ENCODE measurements around the gene OMP.
A peak's percentile ranks its signal among the peaks of the same experiment; 100 is the strongest.

Gene OMP

GRCh38 chr11:77123591-77123990 lies 21.0 kb downstream of the OMP start:
- DNase-seq (ENCODE audit: low read depth in 2 of 2), result no peak

- DNase-seq (ENCODE audit: low read depth in 2 of 2), result no peak
Observed at GRCh38 chr11:77124041-77124440, 21.4 kb downstream of the OMP start.

GRCh38 chr11:77124488-77124887 lies 21.8 kb downstream of the OMP start:
- no peak for DNase-seq (ENCODE audit: low read depth in 2 of 2)

- DNase-seq (ENCODE audit: low read depth in 2 of 2), result no peak
Observed at GRCh38 chr11:77125191-77125590, 22.6 kb downstream of the OMP start.

GRCh38 chr11:77125695-77126094 lies 23.1 kb downstream of the OMP start:
- no peak for DNase-seq (ENCODE audit: low read depth in 2 of 2)

GRCh38 chr11:77126156-77126775 lies 23.6 kb downstream of the OMP start:
- no peak for DNase-seq (ENCODE audit: low read depth in 2 of 2)

- DNase-seq (ENCODE audit: low read depth in 2 of 2), result no peak
Observed at GRCh38 chr11:77126861-77127234, 24.2 kb downstream of the OMP start.

GRCh38 chr11:77127235-77127911 lies 24.7 kb downstream of the OMP start:
- peak; percentile 38 to 46 for DNase-seq (ENCODE audit: low read depth in 2 of 2)

- no peak for DNase-seq (ENCODE audit: low read depth in 2 of 2)
Observed at GRCh38 chr11:77127920-77128691, 25.5 kb downstream of the OMP start, which contains the start of gene MYO7A. MYO7A (plus strand) TSS chr11:77128246; CDS start chr11:77130635, 2,389 bp downstream.

- DNase-seq (ENCODE audit: low read depth in 2 of 2), result no peak
Observed at GRCh38 chr11:77129069-77129841, 26.6 kb downstream of the OMP start.

- no peak for DNase-seq (ENCODE audit: low read depth in 2 of 2)
Observed at GRCh38 chr11:77129842-77130756, 27.5 kb downstream of the OMP start.

GRCh38 chr11:77130763-77131513 lies 28.3 kb downstream of the OMP start:
- DNase-seq (ENCODE audit: low read depth in 2 of 2), result no peak

- no peak for DNase-seq (ENCODE audit: low read depth in 2 of 2)
Observed at GRCh38 chr11:77131560-77131959, 28.9 kb downstream of the OMP start.

- no peak for DNase-seq (ENCODE audit: low read depth in 2 of 2)
Observed at GRCh38 chr11:77135069-77135468, 32.4 kb downstream of the OMP start.

GRCh38 chr11:77136074-77136473 lies 33.4 kb downstream of the OMP start:
- DNase-seq (ENCODE audit: low read depth in 2 of 2), result no peak

GRCh38 chr11:77136784-77137420 lies 34.3 kb downstream of the OMP start:
- DNase-seq (ENCODE audit: low read depth in 2 of 2), result no peak

- no peak for DNase-seq (ENCODE audit: low read depth in 2 of 2)
Observed at GRCh38 chr11:77137421-77137820, 34.8 kb downstream of the OMP start.

GRCh38 chr11:77138106-77138649 lies 35.5 kb downstream of the OMP start:
- DNase-seq (ENCODE audit: low read depth in 2 of 2), result no peak

GRCh38 chr11:77139201-77139600 lies 36.6 kb downstream of the OMP start:
- no peak for DNase-seq (ENCODE audit: low read depth in 2 of 2)

Data from activated CD4-positive, alpha-beta T cell treated with anti-CD3 and anti-CD28 coated beads for 24 hours (primary cell).